Hepatocyte (in vitro differentiated cells): ENCODE measurements around the gene AUTS2.

Source experiments
- EZH2 ChIP-seq: fragments of 200-600 bp; sonication (generic); IDR thresholded peaks from 2 replicates; pipeline ENCODE4 v1.6.1; 2016; ENCODE audit warnings: antibody characterized with exemption, mild to moderate bottlenecking, borderline replicate concordance
- EZH2phosphoT487 ChIP-seq: fragments of 200-600 bp; sonication (generic); IDR thresholded peaks from one replicate; pipeline ENCODE4 v1.6.1; 2018; ENCODE audit warnings: antibody characterized with exemption, mild to moderate bottlenecking, low read depth, moderate library complexity; ENCODE audit not compliant: unreplicated experiment, severe bottlenecking
- TF ChIP-seq, protein P1 (sequence below): fragments of 200-600 bp; sonication (generic); IDR thresholded peaks from 2 replicates; pipeline ENCODE4 v1.5.1; 2016; ENCODE audit warnings: antibody characterized with exemption, mild to moderate bottlenecking; ENCODE audit not compliant: poor library complexity

DNA sequence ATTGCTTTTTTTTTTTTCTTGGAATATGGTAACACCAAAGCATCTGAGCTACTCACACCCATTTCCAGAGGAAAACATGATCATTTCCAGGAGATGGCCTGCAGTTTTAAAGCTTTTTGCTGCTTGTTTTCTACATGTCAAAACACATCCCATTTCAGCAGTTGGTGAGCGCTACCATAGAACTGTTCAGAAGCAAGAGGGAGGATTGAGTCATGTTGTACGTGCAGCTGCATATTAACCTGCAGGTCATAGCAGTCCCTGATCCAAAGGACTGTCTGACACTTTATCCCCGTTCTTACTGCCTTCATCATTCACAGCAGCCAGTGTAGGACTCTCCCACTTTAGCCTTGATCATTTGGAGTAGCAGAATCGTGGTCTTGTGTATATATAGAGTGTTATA, 124.6 kb downstream of the AUTS2 start:
- TF ChIP-seq, protein P1, sequence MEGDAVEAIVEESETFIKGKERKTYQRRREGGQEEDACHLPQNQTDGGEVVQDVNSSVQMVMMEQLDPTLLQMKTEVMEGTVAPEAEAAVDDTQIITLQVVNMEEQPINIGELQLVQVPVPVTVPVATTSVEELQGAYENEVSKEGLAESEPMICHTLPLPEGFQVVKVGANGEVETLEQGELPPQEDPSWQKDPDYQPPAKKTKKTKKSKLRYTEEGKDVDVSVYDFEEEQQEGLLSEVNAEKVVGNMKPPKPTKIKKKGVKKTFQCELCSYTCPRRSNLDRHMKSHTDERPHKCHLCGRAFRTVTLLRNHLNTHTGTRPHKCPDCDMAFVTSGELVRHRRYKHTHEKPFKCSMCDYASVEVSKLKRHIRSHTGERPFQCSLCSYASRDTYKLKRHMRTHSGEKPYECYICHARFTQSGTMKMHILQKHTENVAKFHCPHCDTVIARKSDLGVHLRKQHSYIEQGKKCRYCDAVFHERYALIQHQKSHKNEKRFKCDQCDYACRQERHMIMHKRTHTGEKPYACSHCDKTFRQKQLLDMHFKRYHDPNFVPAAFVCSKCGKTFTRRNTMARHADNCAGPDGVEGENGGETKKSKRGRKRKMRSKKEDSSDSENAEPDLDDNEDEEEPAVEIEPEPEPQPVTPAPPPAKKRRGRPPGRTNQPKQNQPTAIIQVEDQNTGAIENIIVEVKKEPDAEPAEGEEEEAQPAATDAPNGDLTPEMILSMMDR = no peak
- TF ChIP-seq EZH2 (no peak), EZH2phosphoT487 (no peak)
